Progenitor cell of endocrine pancreas (in vitro differentiated cells): Measurements from ENCODE around the gene ZSCAN20. TPM values are rescaled to one million over a fixed set of nuclear protein-coding genes. Genes with fewer than 3 reads are reported as not detected.

ENCODE experiments used
- DNase-seq: peaks from one replicate; pipeline ENCODE4 v3.0.0; 2021; ENCODE audit warnings: low spot score; ENCODE audit not compliant: unreplicated experiment
- H3K27ac Mint-ChIP-seq: 2 replicates; pipeline ENCODE4 v1.8.0; 2021; ENCODE audit warnings: mild to moderate bottlenecking, moderate library complexity, mixed read lengths
- H3K27me3 Mint-ChIP-seq: 2 replicates; pipeline ENCODE4 v1.8.0; 2021; ENCODE audit warnings: mixed read lengths
- H3K36me3 Mint-ChIP-seq: 2 replicates; pipeline ENCODE4 v1.8.0; 2022; ENCODE audit warnings: mixed read lengths; ENCODE audit not compliant: insufficient read depth
- H3K4me1 Mint-ChIP-seq: 2 replicates; pipeline ENCODE4 v1.8.0; 2021; ENCODE audit warnings: low read depth, mixed read lengths
- H3K4me3 Mint-ChIP-seq: 2 replicates; pipeline ENCODE4 v1.8.0; 2021; ENCODE audit warnings: low read depth, mild to moderate bottlenecking, moderate library complexity, mixed read lengths
- H3K9me3 Mint-ChIP-seq: 2 replicates; pipeline ENCODE4 v1.8.0; 2021; ENCODE audit warnings: low read depth, mixed read lengths
- total RNA-seq: library from RNA; stranded (reverse); gene quantifications from 2 replicates; pipeline ENCODE4 v1.2.1, GENCODE V29; 2021
- TF ChIP-seq, protein P1 (sequence below): fragments of 200-600 bp; sonication (generic); IDR thresholded peaks from one replicate; pipeline ENCODE4 v1.5.0; 2021; ENCODE audit warnings: antibody characterized with exemption, mild to moderate bottlenecking; ENCODE audit not compliant: unreplicated experiment

Gene ZSCAN20
- total RNA-seq, 1 donor from 2014 or later = 10.5 TPM

DNA sequence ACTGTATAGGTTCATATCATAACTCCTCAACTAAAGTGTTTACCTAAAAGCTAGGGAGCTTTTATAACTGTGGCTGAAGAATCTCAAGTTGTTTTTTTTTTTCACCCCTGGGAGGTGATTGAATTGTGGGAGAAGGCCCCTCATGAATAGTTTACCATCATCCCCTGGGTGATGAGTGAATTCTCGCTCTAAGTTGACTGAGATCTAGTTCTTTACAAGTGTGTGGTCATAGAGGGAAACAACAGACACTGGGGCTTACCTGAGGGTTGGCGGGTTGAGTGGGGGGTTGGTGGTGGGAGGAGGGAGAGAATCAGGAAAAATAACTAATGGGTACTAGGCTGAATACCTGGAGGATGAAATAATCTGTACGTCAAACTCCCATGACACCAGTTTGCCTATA is 7.9 kb upstream of the ZSCAN20 start:
- H3K27me3 Mint-ChIP-seq = peaks cover 19% of the 10 kb centered on the region
- no peak overlapping the region for H3K4me3 Mint-ChIP-seq
- no peak overlapping the region for H3K27ac Mint-ChIP-seq
- H3K4me1 Mint-ChIP-seq = no peaks in the 10 kb centered on the region
- no peaks in the 10 kb centered on the region for H3K36me3 Mint-ChIP-seq
- TF ChIP-seq, protein P1, sequence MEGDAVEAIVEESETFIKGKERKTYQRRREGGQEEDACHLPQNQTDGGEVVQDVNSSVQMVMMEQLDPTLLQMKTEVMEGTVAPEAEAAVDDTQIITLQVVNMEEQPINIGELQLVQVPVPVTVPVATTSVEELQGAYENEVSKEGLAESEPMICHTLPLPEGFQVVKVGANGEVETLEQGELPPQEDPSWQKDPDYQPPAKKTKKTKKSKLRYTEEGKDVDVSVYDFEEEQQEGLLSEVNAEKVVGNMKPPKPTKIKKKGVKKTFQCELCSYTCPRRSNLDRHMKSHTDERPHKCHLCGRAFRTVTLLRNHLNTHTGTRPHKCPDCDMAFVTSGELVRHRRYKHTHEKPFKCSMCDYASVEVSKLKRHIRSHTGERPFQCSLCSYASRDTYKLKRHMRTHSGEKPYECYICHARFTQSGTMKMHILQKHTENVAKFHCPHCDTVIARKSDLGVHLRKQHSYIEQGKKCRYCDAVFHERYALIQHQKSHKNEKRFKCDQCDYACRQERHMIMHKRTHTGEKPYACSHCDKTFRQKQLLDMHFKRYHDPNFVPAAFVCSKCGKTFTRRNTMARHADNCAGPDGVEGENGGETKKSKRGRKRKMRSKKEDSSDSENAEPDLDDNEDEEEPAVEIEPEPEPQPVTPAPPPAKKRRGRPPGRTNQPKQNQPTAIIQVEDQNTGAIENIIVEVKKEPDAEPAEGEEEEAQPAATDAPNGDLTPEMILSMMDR = no peak
- no peaks in the 10 kb centered on the region for H3K9me3 Mint-ChIP-seq
- no peak for DNase-seq

GRCh38 chr1:33465316-33465715 is 7.1 kb upstream of the ZSCAN20 start:
- TF ChIP-seq, protein P1 = no peak
- no peak overlapping the region for H3K4me3 Mint-ChIP-seq
- no peaks in the 10 kb centered on the region for H3K4me1 Mint-ChIP-seq
- no peak for DNase-seq
- no peaks in the 10 kb centered on the region for H3K36me3 Mint-ChIP-seq
- no peak overlapping the region for H3K27ac Mint-ChIP-seq
- no peaks in the 10 kb centered on the region for H3K9me3 Mint-ChIP-seq
- peaks cover 11% of the 10 kb centered on the region for H3K27me3 Mint-ChIP-seq

GRCh38 chr1:33466159-33466558 is 6.3 kb upstream of the ZSCAN20 start:
- Mint-ChIP-seq H3K36me3 (no peaks in the 10 kb centered on the region), H3K27ac (no peak overlapping the region), H3K4me1 (no peaks in the 10 kb centered on the region), H3K27me3 (peaks cover 9% of the 10 kb centered on the region), H3K9me3 (no peaks in the 10 kb centered on the region), H3K4me3 (no peak overlapping the region)
- TF ChIP-seq, protein P1 = no peak
- no peak for DNase-seq

DNA sequence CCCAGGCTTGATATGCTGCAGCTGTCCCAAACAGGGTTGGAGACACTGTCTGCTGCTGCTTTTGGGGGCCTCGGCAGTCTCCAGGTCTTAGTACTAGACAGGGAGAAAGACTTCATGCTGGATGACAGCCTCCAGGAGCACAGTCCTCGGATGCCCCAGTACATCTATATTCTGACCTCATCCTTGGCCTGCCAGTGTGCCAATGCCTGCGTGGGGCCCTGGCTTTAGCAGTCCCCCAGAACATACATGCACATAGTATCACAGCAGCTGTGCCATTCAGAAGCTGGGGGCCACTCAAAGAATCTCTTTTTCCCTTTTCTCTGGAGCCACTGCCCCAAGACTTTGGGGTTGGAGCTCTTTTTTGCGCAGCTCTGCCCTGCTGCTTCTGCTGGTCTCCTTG is 4.4 kb upstream of the ZSCAN20 start:
- Mint-ChIP-seq H3K4me1 (peaks cover 3% of the 10 kb centered on the region), H3K27ac (no peak overlapping the region), H3K4me3 (no peak overlapping the region), H3K36me3 (no peaks in the 10 kb centered on the region), H3K27me3 (peaks cover 9% of the 10 kb centered on the region), H3K9me3 (no peaks in the 10 kb centered on the region)
- TF ChIP-seq, protein P1 = no peak
- no peak for DNase-seq

GRCh38 chr1:33468531-33468930 is 3.9 kb upstream of the ZSCAN20 start:
- Mint-ChIP-seq H3K36me3 (no peaks in the 10 kb centered on the region), H3K9me3 (no peaks in the 10 kb centered on the region), H3K4me1 (peaks cover 8% of the 10 kb centered on the region), H3K4me3 (no peak overlapping the region), H3K27me3 (peaks cover 9% of the 10 kb centered on the region), H3K27ac (no peak overlapping the region)
- TF ChIP-seq, protein P1 = no peak
- no peak for DNase-seq

GRCh38 chr1:33468967-33469366 is 3.5 kb upstream of the ZSCAN20 start:
- H3K36me3 Mint-ChIP-seq = no peaks in the 10 kb centered on the region
- H3K4me1 Mint-ChIP-seq = peaks cover 10% of the 10 kb centered on the region
- no peak overlapping the region for H3K4me3 Mint-ChIP-seq
- H3K9me3 Mint-ChIP-seq = no peaks in the 10 kb centered on the region
- H3K27ac Mint-ChIP-seq = no peak overlapping the region
- peaks cover 9% of the 10 kb centered on the region for H3K27me3 Mint-ChIP-seq
- no peak for DNase-seq
- TF ChIP-seq, protein P1 = no peak
